H1 (cell line): ENCODE measurements around the gene CNNM2. TPM values are rescaled to one million over a fixed set of nuclear protein-coding genes. Genes with fewer than 3 reads are reported as not detected.

Experiments used
- CTCF ChIA-PET: fragments of 300-600 bp; sonication (Branson Sonifier 250); formaldehyde crosslinking; loops from one replicate; lab custom pipeline; 2021; ENCODE audit not compliant: partially characterized antibody; lab: Charles Lee
- POLR2A ChIA-PET: fragments of 300-600 bp; sonication (Branson Sonifier 250); formaldehyde crosslinking; loops from one replicate; lab custom pipeline; 2021; ENCODE audit warnings: inconsistent platforms; ENCODE audit not compliant: partially characterized antibody; lab: Charles Lee
- DNase-seq, 2 experiments: peaks; one replicate each; pipeline versions ENCODE4 v3.0.0 to v3.0.0-alpha.2; 2010 to 2022; ENCODE audit warnings: low spot score in 2 of 2, low read depth in 1 of 2, mixed read lengths in 1 of 2
- FAIRE-seq: peaks from 2 replicates; lab custom pipeline; 2011; peaks lifted over from hg19 to GRCh38; lab: Jason Lieb, UNC
- H2AFZ ChIP-seq: 2 replicates; pipeline ENCODE4 v1.8.1; 2012; ENCODE audit warnings: low read length, inconsistent platforms
- H2AK5ac ChIP-seq: 2 replicates; pipeline ENCODE4 v1.6.1; 2013; ENCODE audit warnings: low read depth, low read length
- H2BK120ac ChIP-seq: replicated peaks from 2 replicates; pipeline ENCODE3; 2013; ENCODE audit warnings: low read depth, low read length, inconsistent platforms
- H2BK12ac ChIP-seq: 2 replicates; pipeline ENCODE4 v1.6.1; 2013; ENCODE audit warnings: low read depth, low read length
- H2BK15ac ChIP-seq: 2 replicates; pipeline ENCODE4 v1.6.1; 2013; ENCODE audit warnings: low read length
- H2BK20ac ChIP-seq: 2 replicates; pipeline ENCODE4 v1.6.1; 2013; ENCODE audit warnings: low read length
- H2BK5ac ChIP-seq: 2 replicates; pipeline ENCODE4 v1.6.1; 2013; ENCODE audit warnings: low read depth, low read length
- H3K14ac ChIP-seq: 2 replicates; pipeline ENCODE4 v1.6.1; 2013; ENCODE audit warnings: inconsistent platforms; ENCODE audit not compliant: insufficient read length
- H3K18ac ChIP-seq: 2 replicates; pipeline ENCODE4 v1.6.1; 2013; ENCODE audit warnings: low read length; ENCODE audit errors: extremely low read depth
- H3K23ac ChIP-seq: 2 replicates; pipeline ENCODE4 v1.6.1; 2013; ENCODE audit warnings: inconsistent platforms; ENCODE audit not compliant: insufficient read length
- H3K23me2 ChIP-seq: 2 replicates; pipeline ENCODE4 v1.6.1; 2013; ENCODE audit warnings: low read depth, low read length
- H3K27ac ChIP-seq: 2 replicates; pipeline ENCODE4 v1.6.1; 2011; ENCODE audit warnings: low read depth, low read length, inconsistent platforms
- H3K27me3 ChIP-seq, 4 experiments: replicated peaks in 1 of 4; 1 replicate in 1 of 4; 2 replicates in 3 of 4; pipeline versions ENCODE4 v1.6.1 to v1.8.1; 2011 to 2013; ENCODE audit warnings: low read length in 3 of 4, mild to moderate bottlenecking in 3 of 4, inconsistent platforms in 2 of 4, mixed read lengths in 2 of 4, moderate library complexity in 1 of 4; ENCODE audit not compliant: control insufficient read depth in 3 of 4, insufficient read depth in 3 of 4; ENCODE audit errors: extremely low read depth in 1 of 4
- H3K36me3 ChIP-seq, 4 experiments: 2 replicates each; pipeline versions ENCODE4 v1.6.1 to v1.8.1; 2011 to 2013; ENCODE audit warnings: mild to moderate bottlenecking in 4 of 4, low read length in 3 of 4, moderate library complexity in 2 of 4, control low read depth in 1 of 4, inconsistent platforms in 1 of 4; ENCODE audit not compliant: insufficient read depth in 4 of 4, control insufficient read depth in 2 of 4
- H3K4ac ChIP-seq: replicated peaks from 2 replicates; pipeline ENCODE3; 2013; ENCODE audit warnings: low read length, low read depth, mixed read lengths, inconsistent platforms; ENCODE audit not compliant: insufficient read length
- H3K4me1 ChIP-seq, 4 experiments: replicated peaks in 1 of 4; 1 replicate in 1 of 4; 2 replicates in 3 of 4; pipeline versions ENCODE4 v1.6.1 to v1.8.1; 2011 to 2013; ENCODE audit warnings: low read length in 3 of 4, inconsistent platforms in 2 of 4, mixed read lengths in 1 of 4; ENCODE audit not compliant: insufficient read depth in 4 of 4, control insufficient read depth in 3 of 4
- H3K4me2 ChIP-seq, 2 experiments: 2 replicates each; pipeline versions ENCODE4 v1.6.1 to v1.8.1; 2011 to 2013; ENCODE audit warnings: low read depth in 2 of 2, low read length in 2 of 2, control low read depth in 1 of 2, inconsistent platforms in 1 of 2, mild to moderate bottlenecking in 1 of 2; ENCODE audit not compliant: insufficient read depth in 1 of 2
- H3K4me3 ChIP-seq, 4 experiments: fragments of 200-600, 300-600 bp in 1 of 4; sonication (generic), shearing (Covaris generic), sonication (Bioruptor Twin) in 1 of 4; 2 replicates each; pipeline versions ENCODE4 v1.5.1 to v1.8.1; 2011 to 2016; ENCODE audit warnings: low read length in 4 of 4, low read depth in 3 of 4, control low read depth in 2 of 4, inconsistent platforms in 2 of 4, mild to moderate bottlenecking in 2 of 4, mixed read lengths in 1 of 4, moderate library complexity in 1 of 4; ENCODE audit not compliant: insufficient read depth in 2 of 4; ENCODE audit errors: extremely low read depth in 1 of 4
- H3K56ac ChIP-seq: replicated peaks from 2 replicates; pipeline ENCODE3; 2013; ENCODE audit warnings: low read depth, mild to moderate bottlenecking, mixed read lengths, low read length, inconsistent platforms; ENCODE audit not compliant: insufficient read length
- H3K79me1 ChIP-seq: 2 replicates; pipeline ENCODE4 v1.6.1; 2013; ENCODE audit warnings: low read depth, low read length, control low read depth
- H3K79me2 ChIP-seq, 2 experiments: 2 replicates each; pipeline versions ENCODE4 v1.6.1 to v1.8.1; 2012 to 2013; ENCODE audit warnings: low read length in 2 of 2, mild to moderate bottlenecking in 2 of 2, inconsistent platforms in 1 of 2; ENCODE audit not compliant: insufficient read depth in 2 of 2, control insufficient read depth in 1 of 2
- H3K9ac ChIP-seq, 4 experiments: replicated peaks in 1 of 4; 1 replicate in 1 of 4; 2 replicates in 3 of 4; pipeline versions ENCODE4 v1.6.1 to v1.8.1; 2011 to 2013; ENCODE audit warnings: low read depth in 3 of 4, low read length in 3 of 4, control low read depth in 2 of 4, mild to moderate bottlenecking in 2 of 4, moderate library complexity in 2 of 4, inconsistent platforms in 1 of 4; ENCODE audit errors: extremely low read depth in 1 of 4
- H3K9me3 ChIP-seq, 2 experiments: 2 replicates each; pipeline versions ENCODE4 v1.6.1 to v1.8.1; 2012 to 2013; ENCODE audit warnings: mild to moderate bottlenecking in 2 of 2, moderate library complexity in 2 of 2, control low read depth in 1 of 2, inconsistent platforms in 1 of 2, low read depth in 1 of 2, low read length in 1 of 2, mixed read lengths in 1 of 2; ENCODE audit not compliant: insufficient read depth in 2 of 2
- H4K20me1 ChIP-seq, 2 experiments: replicated peaks in 1 of 2; 2 replicates each; pipeline versions ENCODE3 to v1.8.1; 2011 to 2013; ENCODE audit warnings: inconsistent platforms in 2 of 2, low read length in 2 of 2, mild to moderate bottlenecking in 1 of 2; ENCODE audit not compliant: insufficient read depth in 2 of 2, control insufficient read depth in 1 of 2
- H4K5ac ChIP-seq: 2 replicates; pipeline ENCODE4 v1.6.1; 2013; ENCODE audit warnings: low read length, low read depth, mixed read lengths, inconsistent platforms; ENCODE audit not compliant: insufficient read length
- H4K8ac ChIP-seq: 2 replicates; pipeline ENCODE4 v1.8.0; 2013; ENCODE audit warnings: mild to moderate bottlenecking, moderate library complexity, low read length, inconsistent platforms; ENCODE audit not compliant: insufficient read depth; ENCODE audit errors: extremely low read depth
- H4K91ac ChIP-seq: replicated peaks from 2 replicates; pipeline ENCODE3; 2013; ENCODE audit warnings: low read length, mixed read lengths, inconsistent platforms; ENCODE audit not compliant: insufficient read length
- BRCA1 ChIP-seq: IDR thresholded peaks from 2 replicates; pipeline ENCODE4 v1.6.1; 2012; ENCODE audit warnings: low read depth, low read length, improper control_type of control experiment
- KDM4A ChIP-seq: IDR thresholded peaks from one replicate; pipeline ENCODE4 v1.7.1; 2012; ENCODE audit warnings: low read depth, mild to moderate bottlenecking, moderate library complexity, low read length, inconsistent platforms; ENCODE audit not compliant: severe bottlenecking
- WGBS, 2 experiments: shearing (Covaris generic) in 1 of 2; methylation state at CpG; one replicate each; pipeline versions ENCODE4 v1.1.6 to v1.1.7; 2013 to 2015; ENCODE audit warnings: low lambda C conversion rate in 2 of 2, mixed read lengths in 2 of 2, inconsistent platforms in 1 of 2, low coverage in 1 of 2, missing lambda C conversion rate in 1 of 2; ENCODE audit not compliant: insufficient replicate concordance in 2 of 2, insufficient coverage in 1 of 2, insufficient read length in 1 of 2; ENCODE audit errors: extremely low coverage in 1 of 2, missing lambda C conversion rate in 1 of 2; 5-methylcytosine and 5-hydroxymethylcytosine counted together
- polyA plus RNA-seq, 7 experiments: library from polyadenylated mRNA; depleted of rRNA in 3 of 7; stranded (reverse) in 5 of 7; unstranded in 2 of 7; fragments of >200 nt in 5 of 7; fragments of 200-250 nt in 2 of 7; gene quantifications; 1 replicate in 5 of 7; 2 replicates in 1 of 7; 4 replicates in 1 of 7; pipeline versions ENCODE4 v1.2.1 to v1.2.3, GENCODE V29; 2011 to 2013; ENCODE audit warnings: missing spikeins in 2 of 7, mixed read lengths in 2 of 7
- total RNA-seq: library from RNA; stranded (reverse); fragmentation: NEBNext Ultra II Directional; extraction: Animal tissue kit (Norgen Biotek cat#: 25700); gene quantifications from 2 replicates; pipeline ENCODE4 v1.2.1, GENCODE V29; 2021

The CNNM2 gene
- total and polyA plus RNA-seq, 2 of the 8 experiments (the other 6 are each of a cell fraction or from before 2014, with no cell fraction given), result 7.3 to 23.6 TPM

- peak overlapping the region; percentile 98; the same call in 1 of the 2 replicates for H2BK5ac ChIP-seq
- peaks cover 3 to 10% (median 7%) of the 10 kb centered on the region in 4 experiments; a peak in 6 of 7 replicates for H3K4me1 ChIP-seq
- H2BK120ac ChIP-seq, result no peak overlapping the region
- TF ChIP-seq BRCA1, result no peak
- peak; percentile 13 for TF ChIP-seq KDM4A
- no peaks in the 10 kb centered on the region for H3K9me3 ChIP-seq
- H4K8ac ChIP-seq, result peak overlapping the region; percentile 28
- DNase-seq (no peak), FAIRE-seq (no peak)
- H4K20me1 ChIP-seq, result peaks cover 8% of the 10 kb centered on the region in 2 experiments
- H2BK20ac ChIP-seq, result no peak overlapping the region
- POLR2A ChIA-PET, result interaction anchor here (0.9 to 3.8 kb wide), 11 partner anchors 11 to 274 kb away, joined by 3 to 22 read pairs (median 3); partner anchors contain the start of gene NT5C2
- H3K4me3 ChIP-seq, result peak overlapping the region; percentile 89 to 96 (median 92)
- peak overlapping the region; percentile 93; the same call in 1 of the 2 replicates for H2BK15ac ChIP-seq
- 1% methylated on average over 40 of the region's 49 CpGs; no CpG with 5 or more reads in 1 of the 2 experiments for WGBS, 2 experiments
- H3K23ac ChIP-seq, result no peak overlapping the region
- H4K5ac ChIP-seq, result no peak overlapping the region
- no peak overlapping the region for H3K4ac ChIP-seq
- H3K9ac ChIP-seq, result peak overlapping the region in 3 of 4 experiments; percentile 70 to 90 (median 88); a peak in 6 of 7 replicates
- no peaks in the 10 kb centered on the region for H3K36me3 ChIP-seq
- no peak overlapping the region for H3K14ac ChIP-seq
- H3K27me3 ChIP-seq, result peaks cover 0 to 12% (median 11%) of the 10 kb centered on the region in 4 experiments; a peak in 5 of 7 replicates
- peak overlapping the region; percentile 96; the same call in 1 of the 2 replicates for H2BK12ac ChIP-seq
- peak overlapping the region; percentile 91 to 100 for H3K4me2 ChIP-seq
- no peak overlapping the region for H4K91ac ChIP-seq
- peak overlapping the region; percentile 19; the same call in 1 of the 2 replicates for H3K18ac ChIP-seq
- peaks cover 15% of the 10 kb centered on the region for H3K23me2 ChIP-seq
- no peaks in the 10 kb centered on the region for H3K79me1 ChIP-seq
- H2AFZ ChIP-seq, result no peak overlapping the region; the same call in 1 of the 2 replicates
- no peak overlapping the region for H3K27ac ChIP-seq
- no peak overlapping the region for H2AK5ac ChIP-seq
- CTCF ChIA-PET, result interaction anchor here (1.1 to 11.2 kb wide), 10 partner anchors 21 to 205 kb away, joined by 3 to 137 read pairs (median 6); partner anchors contain the start of genes ARL3, SFXN2 and WBP1L
- H3K56ac ChIP-seq, result peak overlapping the region; percentile 48
- peaks cover 0 to 45% of the 10 kb centered on the region in 2 experiments; a peak in 2 of 4 replicates for H3K79me2 ChIP-seq
Observed at GRCh38 chr10:102918817-102919245, 737 bp downstream of the CNNM2 start.
